ENCODE results near the gene KCNJ10. TPM values are rescaled to one million over a fixed set of nuclear protein-coding genes. Genes with fewer than 3 reads are reported as not detected.

Gene KCNJ10
- total RNA-seq, 1 donor from 2014 or later = not detected

DNA sequence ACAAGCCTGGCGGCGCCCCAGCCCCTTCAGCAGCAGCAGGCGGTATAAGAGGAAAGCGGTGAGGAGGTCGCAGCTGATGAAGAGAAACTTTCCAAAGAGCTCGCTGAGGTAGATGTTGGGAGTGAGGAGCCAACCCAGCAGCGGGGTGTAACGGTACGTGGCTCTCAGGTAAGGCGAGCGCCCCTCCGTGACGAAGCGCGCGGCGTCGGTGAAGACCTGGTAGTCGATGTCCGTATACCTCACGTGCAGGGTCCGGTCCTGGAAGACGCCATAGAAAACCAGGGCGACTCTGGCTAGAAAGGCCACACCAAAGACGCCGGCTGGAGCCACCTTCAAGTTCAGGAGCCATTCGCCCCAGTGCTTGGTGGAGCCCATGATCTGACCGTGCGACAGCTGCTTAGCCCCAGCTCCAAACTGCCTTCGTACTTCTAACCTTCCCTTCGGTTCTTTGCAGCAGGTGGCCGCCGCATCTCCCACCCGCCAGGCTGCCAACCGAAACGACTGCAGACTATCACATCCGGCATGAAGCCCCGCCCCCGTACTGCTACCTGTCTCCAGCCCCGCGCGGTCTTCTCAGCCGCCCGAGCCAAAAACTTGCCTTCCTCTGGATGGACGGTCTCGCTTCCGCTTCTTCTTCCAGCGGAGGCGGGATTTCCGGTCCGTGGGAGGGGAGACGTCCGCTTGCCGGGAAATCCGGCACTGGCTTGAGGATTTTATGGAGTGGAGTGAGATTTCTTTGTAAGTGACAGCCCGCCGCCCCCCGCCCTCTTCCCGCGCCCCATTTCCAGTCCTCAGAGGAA lies 38.4 kb downstream of the KCNJ10 start, which contains the start of gene PIGM:
Gene PIGM (minus strand): TSS at position 626 of the 800 bp plus-strand sequence. CDS start 251 bp downstream, at position 375.
- Histone ChIP-seq H3K4me1 (peaks cover 0 to 9% of the 10 kb centered on the region in 2 donors), H3K4me3 (peak within 1 kb of the TSS; percentile 78 to 82)
- intact Hi-C loops (cut with DNase I) = loop anchor here (2.0 to 5.0 kb wide), 3 partner anchors 56 to 251 kb away; partner anchors contain the start of genes DCAF8 and DUSP23

DNA sequence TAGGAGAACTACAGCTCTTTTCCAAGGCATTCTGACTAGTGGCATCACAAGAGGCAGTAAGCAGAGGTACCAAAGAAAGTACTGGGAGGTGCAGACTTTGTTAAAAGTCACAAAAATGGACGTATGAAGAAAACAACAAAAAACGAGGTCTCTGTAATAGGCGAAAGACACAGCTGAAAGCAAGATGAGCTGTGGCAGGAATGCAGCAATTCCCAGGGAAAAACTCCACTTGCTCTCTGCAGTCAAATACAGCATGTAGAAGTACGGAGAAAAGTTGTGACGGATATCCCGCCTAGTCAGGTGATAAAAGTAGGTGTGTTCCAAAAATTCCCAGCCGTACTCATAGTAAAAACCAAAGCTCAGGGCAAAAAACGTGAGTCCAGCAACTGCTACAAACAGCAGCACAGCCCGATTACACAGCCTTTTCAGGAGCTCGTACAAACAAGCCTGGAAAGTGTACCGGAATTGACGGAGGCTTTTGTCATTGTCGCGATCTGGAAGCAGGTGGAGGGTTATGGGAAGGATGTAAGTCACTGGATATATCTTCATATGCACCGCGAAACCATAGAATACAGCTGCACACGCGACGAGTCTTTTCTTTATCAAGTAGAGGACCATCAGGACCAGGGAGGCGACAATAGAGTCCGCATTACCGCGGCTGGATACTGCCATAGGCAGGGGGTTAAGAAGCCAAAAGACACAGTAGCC lies 39.1 kb downstream of the KCNJ10 start:
- TF ChIP-seq, protein P1, sequence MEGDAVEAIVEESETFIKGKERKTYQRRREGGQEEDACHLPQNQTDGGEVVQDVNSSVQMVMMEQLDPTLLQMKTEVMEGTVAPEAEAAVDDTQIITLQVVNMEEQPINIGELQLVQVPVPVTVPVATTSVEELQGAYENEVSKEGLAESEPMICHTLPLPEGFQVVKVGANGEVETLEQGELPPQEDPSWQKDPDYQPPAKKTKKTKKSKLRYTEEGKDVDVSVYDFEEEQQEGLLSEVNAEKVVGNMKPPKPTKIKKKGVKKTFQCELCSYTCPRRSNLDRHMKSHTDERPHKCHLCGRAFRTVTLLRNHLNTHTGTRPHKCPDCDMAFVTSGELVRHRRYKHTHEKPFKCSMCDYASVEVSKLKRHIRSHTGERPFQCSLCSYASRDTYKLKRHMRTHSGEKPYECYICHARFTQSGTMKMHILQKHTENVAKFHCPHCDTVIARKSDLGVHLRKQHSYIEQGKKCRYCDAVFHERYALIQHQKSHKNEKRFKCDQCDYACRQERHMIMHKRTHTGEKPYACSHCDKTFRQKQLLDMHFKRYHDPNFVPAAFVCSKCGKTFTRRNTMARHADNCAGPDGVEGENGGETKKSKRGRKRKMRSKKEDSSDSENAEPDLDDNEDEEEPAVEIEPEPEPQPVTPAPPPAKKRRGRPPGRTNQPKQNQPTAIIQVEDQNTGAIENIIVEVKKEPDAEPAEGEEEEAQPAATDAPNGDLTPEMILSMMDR (IDR thresholded peaks at IDR 0.05) = no peak
- Histone ChIP-seq H3K9me3 (no peaks in the 10 kb centered on the region), H3K4me3 (peak overlapping the region; percentile 78 to 82), H3K27ac (peak overlapping the region; percentile 37 to 71), H3K4me1 (peaks cover 0 to 9% of the 10 kb centered on the region in 2 donors), H3K36me3 (no peaks in the 10 kb centered on the region), H3K27me3 (no peaks in the 10 kb centered on the region)
- DNase-seq (ENCODE audit: low spot score in 2 of 2) = no peak
- intact Hi-C loops (cut with DNase I) = loop anchor here (5.0 kb wide), 2 partner anchors 56 to 231 kb away; partner anchors contain the start of gene DCAF8

More for the DNA sequence above, 38.4 kb downstream of the KCNJ10 start, which contains the start of gene PIGM:
- H3K9me3 ChIP-seq = no peaks in the 10 kb centered on the region
- DNase-seq (ENCODE audit: low spot score in 2 of 2) = peak; percentile 73 to 96
- TF ChIP-seq, protein P1 (IDR thresholded peaks at IDR 0.05) = no peak
- H3K27me3 ChIP-seq = no peaks in the 10 kb centered on the region
- no peaks in the 10 kb centered on the region for H3K36me3 ChIP-seq
- H3K27ac ChIP-seq = peak within 1 kb of the TSS; percentile 37 to 71

DNA sequence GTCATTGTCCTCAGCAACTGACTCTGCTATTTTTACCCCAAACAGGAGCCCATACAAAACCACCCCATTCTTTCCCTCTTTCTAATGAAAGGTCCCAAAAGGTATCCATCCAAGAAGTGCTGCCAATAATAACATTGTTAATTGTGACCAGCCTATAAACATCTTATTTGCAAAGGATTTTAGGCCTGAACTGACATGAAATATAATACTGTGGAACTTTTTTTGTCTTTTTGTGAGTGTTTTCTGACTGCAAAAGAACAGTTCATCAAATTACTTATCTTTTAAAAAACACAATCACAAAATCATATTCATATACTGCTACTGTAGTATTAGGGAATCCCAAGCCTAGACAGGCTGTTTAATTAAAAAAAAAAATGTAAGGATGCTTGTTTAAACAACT lies 41.5 kb downstream of the KCNJ10 start:
- intact Hi-C loops (cut with DNase I) = no loop called here
- no peak for DNase-seq (ENCODE audit: low spot score in 2 of 2)

DNA sequence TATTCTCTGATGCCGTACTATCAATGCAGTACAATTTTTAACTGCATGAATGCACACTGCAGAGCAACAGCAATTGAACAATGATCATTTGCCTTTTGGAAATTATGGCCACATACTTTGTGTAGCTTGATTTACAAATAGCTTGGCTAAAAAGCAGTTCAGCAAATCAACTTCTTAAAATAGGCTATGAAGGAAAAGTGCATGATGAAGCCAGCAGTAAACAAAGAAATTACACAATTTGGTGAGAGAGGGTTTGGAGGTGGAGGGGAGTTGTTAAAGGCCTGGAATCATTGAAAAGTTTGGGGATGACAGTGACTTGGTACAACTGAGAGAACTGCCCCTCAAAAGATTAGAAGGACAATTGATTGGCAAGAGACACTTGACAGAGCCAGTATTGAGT lies 44.6 kb downstream of the KCNJ10 start:
- Histone ChIP-seq H3K36me3 (no peaks in the 10 kb centered on the region), H3K27me3 (no peaks in the 10 kb centered on the region), H3K4me3 (no peak overlapping the region), H3K27ac (no peak overlapping the region), H3K4me1 (no peaks in the 10 kb centered on the region), H3K9me3 (no peaks in the 10 kb centered on the region)
- TF ChIP-seq, protein P1 (IDR thresholded peaks at IDR 0.05) = no peak
- intact Hi-C loops (cut with DNase I) = no loop called here
- no peak for DNase-seq (ENCODE audit: low spot score in 2 of 2)

More for the DNA sequence above, 41.5 kb downstream of the KCNJ10 start:
- H3K27ac ChIP-seq = no peak overlapping the region
- TF ChIP-seq, protein P1 (IDR thresholded peaks at IDR 0.05) = no peak
- H3K36me3 ChIP-seq = no peaks in the 10 kb centered on the region
- peaks cover 0 to 9% of the 10 kb centered on the region in 2 donors for H3K4me1 ChIP-seq
- no peaks in the 10 kb centered on the region for H3K27me3 ChIP-seq
- no peaks in the 10 kb centered on the region for H3K9me3 ChIP-seq
- no peak overlapping the region for H3K4me3 ChIP-seq

DNA sequence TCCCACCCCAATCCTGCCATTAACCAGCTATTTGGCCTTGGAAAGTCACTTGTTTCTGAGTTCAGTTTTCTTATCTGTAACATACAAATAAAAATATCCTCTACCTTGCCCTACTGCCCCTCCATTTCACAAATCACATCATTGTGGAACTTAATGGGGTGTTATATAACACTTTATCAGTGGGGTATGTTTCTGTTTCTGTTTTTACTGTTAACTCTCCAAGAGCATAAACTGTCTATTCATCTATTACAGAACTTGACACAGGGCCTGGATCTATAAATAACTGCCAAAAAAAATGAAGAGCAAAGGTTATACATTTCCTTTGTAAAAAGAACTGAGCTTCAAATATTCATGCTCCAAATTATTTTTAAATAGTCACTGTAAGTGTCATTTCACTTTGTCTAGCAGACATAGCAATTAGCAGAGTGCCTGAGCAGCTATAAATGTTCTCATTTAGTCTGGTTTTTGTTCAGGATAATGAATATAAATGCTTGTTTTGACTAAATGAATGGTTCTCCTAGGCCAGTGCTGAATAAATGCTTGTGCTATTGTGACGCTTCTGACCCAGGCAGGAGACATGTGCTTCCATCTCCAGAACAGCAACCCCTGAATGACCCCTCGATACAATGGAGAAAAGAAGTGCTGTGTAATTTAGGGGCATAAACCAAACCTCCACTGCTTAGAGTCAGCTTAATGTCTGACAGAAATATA lies 45.6 kb downstream of the KCNJ10 start:
- Histone ChIP-seq H3K4me3 (no peak overlapping the region), H3K36me3 (no peaks in the 10 kb centered on the region), H3K4me1 (no peaks in the 10 kb centered on the region), H3K9me3 (no peaks in the 10 kb centered on the region), H3K27me3 (no peaks in the 10 kb centered on the region), H3K27ac (no peak overlapping the region)
- intact Hi-C loops (cut with DNase I) = no loop called here
- TF ChIP-seq, protein P1 (IDR thresholded peaks at IDR 0.05) = no peak
- DNase-seq (ENCODE audit: low spot score in 2 of 2) = no peak

Data from ascending aorta (tissue), 2 donors.